ENCODE data around the gene OR1A1. TPM values are rescaled to one million over a fixed set of nuclear protein-coding genes. Genes with fewer than 3 reads are reported as not detected.

OR1A1 gene
- total RNA-seq, result not detected in 2 replicates

GRCh38 chr17:3207367-3207766 lies at the start of gene OR1A1:
Gene OR1A1 (plus strand): TSS chr17:3207667. CDS start chr17:3215621, 7,954 bp downstream.

GRCh38 chr17:3197219-3197618 lies 10.2 kb upstream of the OR1A1 start, which contains the start of gene OR1A2:
Gene OR1A2 (plus strand): TSS chr17:3197519. CDS start chr17:3197519, 0 bp downstream.

Other genes starting within 250 kb of the OR1A1 start
- not detected in 2 replicates for gene OR1D5, start 144.1 kb upstream of the OR1A1 start, total RNA-seq
- not detected in 2 replicates for gene OR1D2, start 103.2 kb upstream of the OR1A1 start, total RNA-seq
- gene OR1G1, start 80.1 kb upstream of the OR1A1 start, total RNA-seq, result not detected in 2 replicates
- not detected in 2 replicates for gene OR1A2, start 10.1 kb upstream of the OR1A1 start, total RNA-seq
- gene OR3A1, start 90.7 kb downstream of the OR1A1 start, total RNA-seq, result not detected in 2 replicates
- gene OR3A2, start 178.6 kb downstream of the OR1A1 start, total RNA-seq, result 0.70 TPM in 1 of 2 replicates, not detected in the other
- gene OR1E1, start 190.7 kb downstream of the OR1A1 start, total RNA-seq, result not detected in 2 replicates
- gene OR3A3, start 203.7 kb downstream of the OR1A1 start, total RNA-seq, result 0.12 TPM in 1 of 2 replicates, not detected in the other
- gene OR1E2, start 226.2 kb downstream of the OR1A1 start, total RNA-seq, result not detected in 2 replicates